Ectodermal cell (in vitro differentiated cells): ENCODE results near the gene CEBPG.

Source experiments
- H3K27ac ChIP-seq: 2 replicates; pipeline ENCODE4 v1.7.0; 2013; ENCODE audit warnings: mild to moderate bottlenecking, low read depth, low read length; ENCODE audit not compliant: insufficient read depth, poor library complexity, severe bottlenecking
- H3K27me3 ChIP-seq: 2 replicates; pipeline ENCODE4 v1.7.0; 2013; ENCODE audit warnings: mild to moderate bottlenecking, low read length; ENCODE audit not compliant: insufficient read depth, control insufficient read depth, poor library complexity, severe bottlenecking
- H3K36me3 ChIP-seq: one replicate; pipeline ENCODE4 v1.7.0; 2013; ENCODE audit warnings: low read length; ENCODE audit not compliant: control insufficient read depth, insufficient read depth
- H3K4me1 ChIP-seq: one replicate; pipeline ENCODE4 v1.7.0; 2013; ENCODE audit warnings: low read length; ENCODE audit not compliant: control insufficient read depth, insufficient read depth
- H3K4me3 ChIP-seq: 2 replicates; pipeline ENCODE4 v1.7.0; 2013; ENCODE audit warnings: low read depth, low read length, control low read depth; ENCODE audit not compliant: insufficient read depth
- H3K9me3 ChIP-seq: 2 replicates; pipeline ENCODE4 v1.7.0; 2013; ENCODE audit warnings: mild to moderate bottlenecking, low read length, moderate library complexity; ENCODE audit not compliant: control insufficient read depth
- WGBS, 2 experiments: methylation state at CpG; one replicate each; pipeline ENCODE4 v1.1.7; 2013; ENCODE audit warnings: missing lambda C conversion rate in 2 of 2; 5-methylcytosine and 5-hydroxymethylcytosine counted together

Gene CEBPG

DNA sequence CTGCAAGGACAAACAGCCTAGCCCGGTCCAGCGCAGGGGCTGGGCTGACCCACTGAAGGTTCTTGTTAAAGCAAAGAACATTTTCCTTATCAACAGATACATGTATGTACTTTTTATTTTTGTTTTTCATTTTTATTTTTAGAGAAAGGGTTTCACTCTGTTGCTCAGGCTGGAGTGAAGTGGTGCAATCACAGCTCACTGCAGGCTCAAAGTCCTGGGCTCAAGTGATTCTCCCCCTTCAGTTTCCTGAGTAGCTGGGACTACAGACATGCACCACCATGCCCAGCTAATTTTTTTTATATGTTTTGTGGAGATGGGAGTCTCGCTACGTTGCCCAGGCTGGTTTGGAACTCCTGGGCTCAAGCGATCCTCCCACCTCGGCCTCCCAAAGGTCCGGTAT, 47.9 kb downstream of the CEBPG start:
- no peaks in the 10 kb centered on the region for H3K36me3 ChIP-seq
- H3K4me1 ChIP-seq: no peaks in the 10 kb centered on the region
- H3K4me3 ChIP-seq: no peak overlapping the region
- H3K9me3 ChIP-seq: no peaks in the 10 kb centered on the region
- 87 to 93% methylated on average over 5 to 7 of the region's 7 CpGs for WGBS, 2 experiments
- H3K27ac ChIP-seq: no peak overlapping the region
- H3K27me3 ChIP-seq: no peaks in the 10 kb centered on the region

DNA sequence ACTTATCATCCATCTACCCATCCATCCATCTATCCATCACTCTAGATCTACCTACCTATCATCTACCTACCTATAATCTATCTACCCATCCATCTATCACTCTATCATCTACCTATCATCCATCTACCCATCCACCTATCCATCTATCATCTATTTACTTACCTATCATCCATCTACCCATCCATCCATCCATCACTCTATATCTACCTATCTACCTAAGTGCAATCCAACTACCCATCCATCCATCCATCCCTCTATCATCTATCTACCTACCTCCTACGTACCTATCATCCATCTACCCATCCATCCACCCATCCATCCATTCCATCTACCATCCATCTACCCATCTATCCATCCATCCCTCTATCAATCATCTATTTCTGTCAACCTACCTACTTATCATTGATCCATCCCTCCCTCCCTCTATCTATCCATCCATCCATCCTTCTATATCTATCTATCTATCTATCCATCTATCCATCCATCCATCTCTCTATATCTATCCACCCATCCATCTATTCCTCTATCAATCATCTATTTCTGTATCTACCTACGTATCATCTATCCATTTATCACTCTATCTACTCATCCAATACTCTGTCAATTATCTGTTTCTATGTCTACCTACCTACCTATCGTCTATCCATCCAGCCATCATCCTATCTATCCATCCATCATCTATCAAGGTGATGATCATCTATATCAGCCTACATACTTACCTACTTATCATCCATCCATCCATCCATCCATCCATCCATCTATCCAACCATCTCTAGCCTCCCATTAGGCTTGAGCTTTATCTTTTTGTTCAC, 49.1 kb downstream of the CEBPG start:
- Histone ChIP-seq H3K4me3 (no peak overlapping the region), H3K27ac (no peak overlapping the region), H3K4me1 (no peaks in the 10 kb centered on the region), H3K27me3 (no peaks in the 10 kb centered on the region), H3K36me3 (no peaks in the 10 kb centered on the region), H3K9me3 (no peaks in the 10 kb centered on the region)
- 88 to 92% methylated on average over 3 of the region's 3 CpGs for WGBS, 2 experiments

DNA sequence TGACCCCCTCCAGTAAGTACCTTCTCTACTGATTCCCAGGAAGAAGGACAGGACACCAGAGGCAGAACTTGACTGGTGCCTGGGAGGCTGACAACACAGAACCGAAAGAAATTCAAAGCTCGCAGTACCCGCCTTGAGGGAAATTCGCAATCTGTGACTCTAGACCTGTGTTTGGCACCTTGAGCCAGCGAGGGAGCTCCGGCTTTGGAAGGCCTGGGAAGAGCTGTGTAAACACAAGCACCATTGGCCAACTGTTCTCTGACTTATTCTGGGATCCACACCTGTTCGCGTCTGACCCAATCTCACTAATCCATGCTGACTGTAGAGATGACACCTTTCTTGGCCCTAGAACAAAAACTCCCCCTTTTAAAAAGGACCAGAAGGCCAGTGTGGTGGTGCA, 50.7 kb downstream of the CEBPG start:
- H3K4me1 ChIP-seq: no peaks in the 10 kb centered on the region
- WGBS, 2 experiments: 89% methylated on average over 8 of the region's 8 CpGs
- no peak overlapping the region for H3K27ac ChIP-seq
- H3K27me3 ChIP-seq: no peaks in the 10 kb centered on the region
- H3K9me3 ChIP-seq: no peaks in the 10 kb centered on the region
- no peak overlapping the region for H3K4me3 ChIP-seq
- H3K36me3 ChIP-seq: no peaks in the 10 kb centered on the region

DNA sequence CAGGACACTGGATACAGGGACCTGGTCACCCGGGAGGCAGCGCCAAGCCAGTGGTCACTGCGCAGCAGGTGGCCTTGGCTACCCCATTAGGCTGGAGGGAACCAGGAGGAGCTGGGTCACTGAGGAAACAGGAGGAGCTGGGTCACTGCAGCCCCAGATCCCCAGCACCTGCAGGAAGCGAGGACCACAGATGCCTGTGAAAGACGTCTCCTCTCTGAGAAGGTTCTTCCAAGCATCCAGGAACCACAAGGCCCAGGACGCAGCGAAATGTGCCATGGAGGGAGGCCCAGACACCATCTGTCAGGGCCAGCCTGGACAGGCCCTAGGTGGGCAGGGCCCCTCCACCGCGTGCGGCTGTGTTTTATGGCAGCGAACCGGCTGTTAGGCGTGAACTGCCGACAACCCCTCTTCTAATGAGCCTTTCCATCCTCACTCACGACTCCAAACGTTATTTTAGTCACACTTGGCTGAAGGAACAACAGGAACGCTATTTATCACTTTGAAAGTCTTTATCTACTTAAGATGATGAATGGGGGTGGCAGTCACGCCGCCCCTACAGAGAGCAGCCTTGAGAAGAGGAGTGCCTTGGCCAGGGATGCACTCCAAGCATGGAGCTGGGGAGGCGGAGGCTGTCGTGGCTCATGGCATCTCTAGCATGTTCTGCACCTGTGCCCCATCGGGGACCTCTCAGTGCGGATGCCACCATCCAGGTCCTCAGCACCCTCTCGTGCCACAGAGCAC, 53.3 kb downstream of the CEBPG start:
- H3K4me3 ChIP-seq: no peak overlapping the region
- no peaks in the 10 kb centered on the region for H3K4me1 ChIP-seq
- no peak overlapping the region for H3K27ac ChIP-seq
- H3K9me3 ChIP-seq: no peaks in the 10 kb centered on the region
- WGBS, 2 experiments: 93 to 97% methylated on average over 24 of the region's 24 CpGs
- H3K36me3 ChIP-seq: no peaks in the 10 kb centered on the region
- H3K27me3 ChIP-seq: no peaks in the 10 kb centered on the region

DNA sequence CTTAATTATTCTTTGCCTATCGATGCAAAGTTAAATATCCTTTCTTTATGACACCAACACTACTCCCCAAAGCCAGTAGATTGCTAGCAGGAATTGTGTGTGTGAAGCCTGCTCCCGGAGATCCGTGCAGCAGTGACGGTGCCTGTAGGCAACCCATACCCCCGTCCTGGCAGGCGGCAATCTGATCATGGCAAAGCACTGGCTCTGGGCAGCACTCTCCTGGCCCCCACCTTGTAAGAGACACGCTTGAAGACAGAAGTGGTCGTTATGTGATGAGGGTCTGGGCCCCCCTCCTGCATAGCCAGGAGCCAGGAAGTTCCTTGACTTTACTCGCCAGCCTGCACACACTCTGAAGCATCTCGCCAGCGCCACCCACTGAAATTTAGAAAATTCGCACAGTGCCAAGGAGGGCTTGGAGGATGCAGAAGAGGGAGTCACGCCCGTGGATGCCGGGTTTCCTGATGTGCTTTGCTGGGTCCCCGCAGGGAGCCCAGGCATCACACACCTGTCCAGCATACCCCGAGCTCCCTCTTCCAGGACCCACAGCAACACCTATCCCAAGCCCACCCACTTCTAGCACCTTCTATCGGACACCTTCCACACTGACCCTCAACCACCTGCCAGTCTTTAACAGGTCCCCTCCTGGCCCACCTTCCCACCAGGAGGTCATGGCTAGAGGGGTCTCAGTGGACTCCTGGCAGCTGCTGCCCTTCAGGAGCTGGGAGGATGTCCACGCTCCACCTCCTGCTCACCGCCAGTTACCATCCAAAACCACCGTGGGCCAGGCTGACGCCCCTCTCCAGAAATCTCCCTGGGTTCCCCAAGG, 54.5 kb downstream of the CEBPG start:
- H3K27me3 ChIP-seq: no peaks in the 10 kb centered on the region
- 91 to 92% methylated on average over 21 to 22 of the region's 22 CpGs for WGBS, 2 experiments
- no peaks in the 10 kb centered on the region for H3K9me3 ChIP-seq
- H3K36me3 ChIP-seq: no peaks in the 10 kb centered on the region
- no peaks in the 10 kb centered on the region for H3K4me1 ChIP-seq
- H3K27ac ChIP-seq: no peak overlapping the region
- H3K4me3 ChIP-seq: no peak overlapping the region

DNA sequence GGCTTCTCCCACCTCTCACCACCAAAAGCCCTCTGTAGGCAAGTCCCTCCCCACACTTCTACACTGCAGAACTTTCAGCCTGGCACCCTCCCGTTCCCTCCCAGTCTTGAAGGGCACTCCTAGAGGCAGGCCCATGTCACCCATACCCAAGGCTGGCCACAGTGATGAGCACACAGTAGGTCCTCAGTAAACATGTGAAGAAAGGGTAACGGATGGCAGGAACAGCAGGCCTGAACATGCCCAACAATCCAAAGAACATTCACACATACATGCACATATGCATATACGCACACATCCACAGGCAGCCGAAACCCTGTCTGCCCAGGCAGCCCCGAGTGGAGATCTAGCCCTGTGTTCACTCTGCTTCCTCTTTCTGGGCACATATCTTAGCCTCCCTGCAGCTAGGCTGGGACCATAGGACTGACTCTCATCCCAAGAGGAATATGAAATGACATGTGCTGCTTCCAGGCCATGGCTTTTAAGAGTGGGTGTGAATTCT, 55.2 kb downstream of the CEBPG start:
- WGBS, 2 experiments: 92 to 96% methylated on average over 5 of the region's 5 CpGs

DNA sequence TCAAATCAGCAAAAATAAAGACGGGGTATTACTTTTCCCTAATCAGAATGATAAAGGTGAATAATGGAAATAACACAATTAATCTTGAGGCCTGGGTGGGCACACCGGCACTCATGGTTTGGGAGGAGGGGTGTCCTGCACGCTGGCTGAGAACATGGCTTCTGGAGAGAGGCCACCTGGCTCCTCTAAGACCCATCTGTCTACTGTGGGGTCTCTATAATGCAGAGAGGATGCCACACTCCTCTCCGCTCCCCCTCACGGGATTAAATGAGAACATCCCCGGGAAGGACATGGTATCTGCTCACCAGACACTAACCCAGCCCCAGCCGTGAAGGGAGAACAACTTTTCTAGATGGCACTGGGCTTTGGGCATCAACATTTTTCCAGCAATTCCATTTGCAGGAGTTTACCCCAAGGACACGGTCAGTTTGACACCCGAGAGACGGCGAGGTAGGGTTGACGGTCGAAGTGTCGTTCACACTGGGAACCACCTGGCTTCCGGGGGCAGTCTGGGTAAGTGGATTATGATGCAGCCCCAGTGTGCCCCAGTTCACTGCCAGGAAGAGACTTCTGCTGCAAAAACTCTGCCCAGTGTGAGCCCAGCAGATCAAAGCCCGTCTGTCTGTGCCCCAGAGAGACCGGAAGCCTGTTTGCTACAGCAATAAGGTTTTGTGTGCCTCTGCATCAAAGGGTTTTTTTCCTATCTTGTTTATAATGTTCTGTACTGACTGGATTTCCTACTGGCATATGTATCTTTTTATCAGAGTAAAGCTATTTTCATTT, 56.6 kb downstream of the CEBPG start:
- no peaks in the 10 kb centered on the region for H3K36me3 ChIP-seq
- H3K27me3 ChIP-seq: no peaks in the 10 kb centered on the region
- H3K4me3 ChIP-seq: no peak overlapping the region
- no peak overlapping the region for H3K27ac ChIP-seq
- whole genome bisulfite sequencing, 2 experiments: 87 to 88% methylated on average over 17 of the region's 17 CpGs
- H3K9me3 ChIP-seq: no peaks in the 10 kb centered on the region
- no peaks in the 10 kb centered on the region for H3K4me1 ChIP-seq

More for the DNA sequence above, 55.2 kb downstream of the CEBPG start:
- Histone ChIP-seq H3K36me3 (no peaks in the 10 kb centered on the region), H3K27ac (no peak overlapping the region), H3K9me3 (no peaks in the 10 kb centered on the region), H3K4me1 (no peaks in the 10 kb centered on the region), H3K4me3 (no peak overlapping the region), H3K27me3 (no peaks in the 10 kb centered on the region)

DNA sequence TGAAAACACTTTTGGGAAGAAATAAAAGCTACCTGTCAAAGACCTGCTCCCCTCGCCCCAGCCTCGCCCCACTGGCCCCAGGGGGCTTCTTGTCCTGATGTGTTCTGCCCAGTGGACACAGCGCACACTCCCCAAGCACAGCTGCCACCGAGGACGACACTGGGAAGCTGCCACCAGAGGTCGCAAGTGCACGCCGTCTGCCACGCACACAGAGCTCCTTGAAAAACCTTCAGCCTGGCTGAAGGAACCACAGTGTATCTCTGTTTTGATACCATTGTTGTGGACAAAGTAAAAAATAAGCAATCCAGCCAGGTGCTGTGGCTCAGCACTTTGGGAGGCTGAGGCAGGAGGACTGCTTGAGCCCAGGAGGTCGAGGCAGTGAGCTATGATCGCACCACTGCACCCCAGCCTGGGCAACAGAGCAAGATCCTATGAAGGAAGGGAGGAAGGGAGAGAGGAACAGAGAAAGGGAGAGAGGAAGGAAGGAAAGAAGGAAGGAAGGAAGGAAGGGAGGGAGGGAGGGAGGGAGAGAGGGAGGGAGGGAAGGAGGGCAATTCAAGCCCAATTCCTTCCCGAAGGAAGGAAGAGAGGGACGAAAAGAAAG, 57.3 kb downstream of the CEBPG start:
- Histone ChIP-seq H3K36me3 (no peaks in the 10 kb centered on the region), H3K27me3 (no peaks in the 10 kb centered on the region), H3K4me1 (no peaks in the 10 kb centered on the region), H3K4me3 (no peak overlapping the region), H3K27ac (no peak overlapping the region), H3K9me3 (no peaks in the 10 kb centered on the region)
- WGBS, 2 experiments: 38 to 41% methylated on average over 13 of the region's 13 CpGs

DNA sequence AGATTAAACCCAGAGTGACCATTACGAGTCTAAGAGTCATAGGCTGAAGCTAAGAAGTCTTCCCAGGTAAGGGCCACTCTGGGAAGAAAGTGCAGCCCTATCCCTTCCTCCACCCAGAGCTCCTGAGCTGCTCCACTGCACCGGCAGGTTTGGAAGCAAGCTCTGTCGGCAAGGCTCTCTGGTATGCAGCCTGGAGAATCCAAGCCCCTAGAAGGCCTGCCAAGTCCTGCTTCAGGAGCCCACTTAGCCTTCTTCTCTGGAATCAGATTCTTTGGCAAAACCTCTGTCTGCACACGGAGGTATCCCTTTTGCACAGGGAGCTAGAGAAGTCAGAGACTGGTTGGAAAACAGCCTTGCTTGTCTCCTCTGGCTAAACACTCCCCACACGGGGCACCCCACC, 58.5 kb downstream of the CEBPG start:
- Histone ChIP-seq H3K4me1 (no peaks in the 10 kb centered on the region), H3K4me3 (no peak overlapping the region), H3K27me3 (no peaks in the 10 kb centered on the region), H3K27ac (no peak overlapping the region), H3K9me3 (no peaks in the 10 kb centered on the region), H3K36me3 (no peaks in the 10 kb centered on the region)
- 74 to 75% methylated on average over 5 of the region's 5 CpGs for WGBS, 2 experiments
